PFSK-1 (cell line): Measurements from ENCODE around the gene MAN1C1.

Source experiments
- FOXP2 ChIP-seq: optimal IDR thresholded peaks from 2 replicates; pipeline ENCODE3; 2011; ENCODE audit warnings: borderline replicate concordance, control low read depth, inconsistent platforms; ENCODE audit not compliant: insufficient read depth; ENCODE audit errors: extremely low read length, extremely low read depth
- POLR2AphosphoS5 ChIP-seq: IDR thresholded peaks from 2 replicates; pipeline ENCODE4 v1.6.1; 2012; ENCODE audit warnings: low read depth, mild to moderate bottlenecking, control low read depth, low read length, moderate library complexity
- REST ChIP-seq, 2 experiments: IDR thresholded peaks; 2 replicates each; pipeline versions ENCODE4 v1.6.1 to v1.8.0; 2011 to 2012; ENCODE audit warnings: low read depth in 2 of 2, low read length in 2 of 2, control low read depth in 1 of 2, inconsistent platforms in 1 of 2, mild to moderate bottlenecking in 1 of 2, moderate library complexity in 1 of 2; ENCODE audit not compliant: insufficient read depth in 1 of 2
- SIN3A ChIP-seq: IDR thresholded peaks from 2 replicates; pipeline ENCODE4 v1.6.1; 2012; ENCODE audit warnings: mild to moderate bottlenecking, low read length, moderate library complexity, borderline replicate concordance; ENCODE audit not compliant: insufficient read depth
- TAF1 ChIP-seq: IDR thresholded peaks from 2 replicates; pipeline ENCODE4 v1.6.1; 2012; ENCODE audit warnings: low read length, control low read depth, borderline replicate concordance; ENCODE audit not compliant: insufficient read depth

MAN1C1 gene

DNA sequence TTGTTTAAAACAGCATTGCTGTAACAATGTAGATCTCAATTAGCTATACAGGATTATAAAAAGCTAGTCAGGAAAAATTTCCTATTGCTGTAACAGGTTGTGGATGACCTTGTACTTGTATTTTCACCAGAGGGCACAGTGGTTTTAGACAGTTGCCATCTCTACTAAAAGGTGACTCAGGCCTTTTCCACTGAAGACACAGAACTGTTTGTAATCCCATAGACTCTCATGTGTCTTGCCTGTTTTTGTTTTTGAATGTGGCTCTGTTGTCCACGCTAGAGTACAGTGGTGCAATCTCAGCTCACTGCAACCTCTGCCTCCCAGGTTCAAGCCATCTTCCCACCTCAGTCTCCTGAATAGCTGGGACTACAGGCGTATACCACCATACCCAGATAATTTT lies 209.0 kb downstream of the MAN1C1 start:
- TF ChIP-seq REST (IDR thresholded peaks at IDR 0.05; ENCODE audit: insufficient read depth in 1 of 2, low read depth in 2 of 2, low read length in 2 of 2) (no peak), TAF1 (no peak), FOXP2 (no peak), SIN3A (no peak), POLR2AphosphoS5 (no peak)

GRCh38 chr1:25826571-25826970 lies 210.0 kb downstream of the MAN1C1 start:
- TF ChIP-seq TAF1 = no peak
- no peak for TF ChIP-seq REST (IDR thresholded peaks at IDR 0.05; ENCODE audit: insufficient read depth in 1 of 2, low read depth in 2 of 2, low read length in 2 of 2)
- TF ChIP-seq SIN3A = no peak
- no peak for TF ChIP-seq FOXP2
- TF ChIP-seq POLR2AphosphoS5 = peak; percentile 34; the same call in 1 of the 2 replicates

- TF ChIP-seq SIN3A (no peak), POLR2AphosphoS5 (no peak), REST (IDR thresholded peaks at IDR 0.05; ENCODE audit: insufficient read depth in 1 of 2, low read depth in 2 of 2, low read length in 2 of 2) (no peak), FOXP2 (no peak), TAF1 (no peak)
Observed at GRCh38 chr1:25828491-25828890, 211.9 kb downstream of the MAN1C1 start.

GRCh38 chr1:25829046-25829445 lies 212.5 kb downstream of the MAN1C1 start:
- TF ChIP-seq FOXP2 = no peak
- no peak for TF ChIP-seq REST (IDR thresholded peaks at IDR 0.05; ENCODE audit: insufficient read depth in 1 of 2, low read depth in 2 of 2, low read length in 2 of 2)
- TF ChIP-seq TAF1 = no peak
- no peak for TF ChIP-seq SIN3A
- TF ChIP-seq POLR2AphosphoS5 = no peak
